Right lobe of liver (tissue), 6 donors: ENCODE results near the gene CECR2. TPM values are rescaled to one million over a fixed set of nuclear protein-coding genes. Genes with fewer than 3 reads are reported as not detected.

ENCODE experiments used
- ATAC-seq, 4 donors: fragments of 200-7000 bp; cut with Tn5 transposase; one replicate each; pipeline ENCODE4 v1.9.1; 2020; ENCODE audit warnings: mild to moderate bottlenecking in 4 of 4, moderate library complexity in 4 of 4
- DNase-seq, 3 donors: peaks; one replicate each; pipeline ENCODE4 v3.0.0-alpha.2; 2020
- H3K27ac ChIP-seq, 3 donors: fragments of 200-600 bp; one replicate each; pipeline ENCODE4 v1.8.0; 2022
- H3K27me3 ChIP-seq, 2 donors: fragments of 200-600 bp; one replicate each; pipeline ENCODE4 v1.8.0; 2022
- H3K36me3 ChIP-seq, 4 donors: fragments of 200-600 bp; sonication (generic) in 1 of 4; one replicate each; pipeline versions ENCODE4 v1.5.1 to v1.8.0; 2017 to 2022; ENCODE audit warnings: control low read depth in 1 of 4
- H3K4me1 ChIP-seq, 4 donors: fragments of 200-600 bp; sonication (generic) in 1 of 4; one replicate each; pipeline versions ENCODE4 v1.5.1 to v1.8.0; 2017 to 2022; ENCODE audit warnings: control low read depth in 1 of 4
- H3K4me3 ChIP-seq, 3 donors: fragments of 200-600 bp; one replicate each; pipeline ENCODE4 v1.8.0; 2022
- H3K9me3 ChIP-seq, 4 donors: fragments of 200-600 bp; sonication (generic) in 1 of 4; one replicate each; pipeline versions ENCODE4 v1.5.1 to v1.8.0; 2017 to 2022; ENCODE audit warnings: control low read depth in 1 of 4
- POLR2A ChIP-seq: fragments of 450-650 bp; IDR thresholded peaks from one replicate; pipeline ENCODE4 v1.6.1; 2017; ENCODE audit warnings: antibody characterized with exemption, mild to moderate bottlenecking
- WGBS: methylation state at CpG from one replicate; pipeline ENCODE4 v1.1.6; 2018; ENCODE audit warnings: low coverage, low lambda C conversion rate; ENCODE audit not compliant: insufficient coverage; ENCODE audit errors: missing lambda C conversion rate; 5-methylcytosine and 5-hydroxymethylcytosine counted together
- intact Hi-C, 2 donors: fragments of 100-400 bp; cut with DNase I; formaldehyde crosslinking; loops; one replicate each; pipeline versions ENCODE4 v1.11.2 to v1.14.1; 2022
- total RNA-seq, 6 experiments: library from RNA; depleted of rRNA in 2 of 6; stranded (reverse); fragments of >200 nt in 2 of 6; fragmentation: NEBNext Ultra II Directional in 3 of 6; extraction: Animal tissue kit (Norgen Biotek cat#: 25700) in 3 of 6; gene quantifications; one replicate each; pipeline versions ENCODE4 v1.1.0 to v1.2.4, GENCODE V29; 2016 to 2023
- TF ChIP-seq, protein P1 (sequence below), 4 donors: fragments of 200-600 bp in 3 of 4; fragments of 450-650 bp in 1 of 4; IDR thresholded peaks; one replicate each; pipeline versions ENCODE4 v1.5.1 to v1.8.0; 2016 to 2022; ENCODE audit warnings: antibody characterized with exemption in 4 of 4, mild to moderate bottlenecking in 2 of 4
- donor health status: DM: no; HTN: yes; CAD: no.
- donor health status: DM: no; HTN: no; CAD: no.
- donor health status: DM: no; HTN: no; CAD: no.
- donor health status: DM: no; HTN: yes; CAD: no.
- donor health status: DM: no; HTN: yes; CAD: no.

Gene CECR2
- total RNA-seq, 6 experiments from 2014 or later, result 4.9 to 12.3 (median 10.0) TPM

DNA sequence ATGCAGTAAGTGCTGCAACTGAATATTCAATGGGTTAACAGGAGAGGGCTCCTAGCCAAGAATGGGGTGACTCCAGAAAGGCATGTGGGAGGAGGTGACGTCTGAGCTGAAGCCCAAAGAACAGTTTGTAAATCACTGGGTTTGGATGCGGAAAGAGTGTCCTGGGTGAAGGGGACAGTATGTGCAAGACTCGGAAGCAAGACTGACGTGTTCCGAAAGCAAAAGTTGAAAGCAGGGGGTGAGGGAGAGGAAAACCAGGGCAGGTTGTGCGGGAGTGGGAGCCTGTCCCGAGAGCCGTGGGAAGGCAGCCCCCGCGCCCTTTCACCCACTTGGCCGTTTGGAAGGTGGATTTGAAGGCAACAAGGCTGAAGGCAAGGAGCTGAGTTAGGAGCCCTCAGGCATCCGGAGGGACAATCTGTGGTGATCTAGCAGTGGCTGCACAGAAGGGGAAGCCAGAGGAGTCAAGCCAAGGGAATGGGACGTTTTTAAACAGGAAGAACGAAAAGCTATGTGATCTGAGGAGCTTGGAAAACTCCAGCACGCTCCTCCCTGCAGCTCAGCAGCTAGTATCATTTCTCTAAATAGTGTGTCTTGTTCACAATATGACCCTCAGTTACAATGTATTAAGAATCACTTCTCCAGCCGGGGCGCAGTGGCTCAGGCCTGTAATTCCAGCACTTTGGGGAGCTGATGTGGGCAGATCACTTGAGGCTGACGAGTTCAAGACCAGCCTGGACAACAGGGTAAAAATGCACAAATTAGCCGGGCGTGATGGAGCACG is 201.8 kb downstream of the CECR2 start:
- TF ChIP-seq POLR2A, result peak; percentile 73
- TF ChIP-seq, protein P1, sequence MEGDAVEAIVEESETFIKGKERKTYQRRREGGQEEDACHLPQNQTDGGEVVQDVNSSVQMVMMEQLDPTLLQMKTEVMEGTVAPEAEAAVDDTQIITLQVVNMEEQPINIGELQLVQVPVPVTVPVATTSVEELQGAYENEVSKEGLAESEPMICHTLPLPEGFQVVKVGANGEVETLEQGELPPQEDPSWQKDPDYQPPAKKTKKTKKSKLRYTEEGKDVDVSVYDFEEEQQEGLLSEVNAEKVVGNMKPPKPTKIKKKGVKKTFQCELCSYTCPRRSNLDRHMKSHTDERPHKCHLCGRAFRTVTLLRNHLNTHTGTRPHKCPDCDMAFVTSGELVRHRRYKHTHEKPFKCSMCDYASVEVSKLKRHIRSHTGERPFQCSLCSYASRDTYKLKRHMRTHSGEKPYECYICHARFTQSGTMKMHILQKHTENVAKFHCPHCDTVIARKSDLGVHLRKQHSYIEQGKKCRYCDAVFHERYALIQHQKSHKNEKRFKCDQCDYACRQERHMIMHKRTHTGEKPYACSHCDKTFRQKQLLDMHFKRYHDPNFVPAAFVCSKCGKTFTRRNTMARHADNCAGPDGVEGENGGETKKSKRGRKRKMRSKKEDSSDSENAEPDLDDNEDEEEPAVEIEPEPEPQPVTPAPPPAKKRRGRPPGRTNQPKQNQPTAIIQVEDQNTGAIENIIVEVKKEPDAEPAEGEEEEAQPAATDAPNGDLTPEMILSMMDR (IDR thresholded peaks at IDR 0.05), result no peak
- ATAC-seq, result peak; percentile 67 to 75 (median 71)
- intact Hi-C loops, result no loop called here
- Histone ChIP-seq H3K4me1 (peaks cover 0 to 21% (median 2%) of the 10 kb centered on the region in 4 donors), H3K27ac (peak overlapping the region; percentile 86 to 96 (median 91)), H3K36me3 (no peaks in the 10 kb centered on the region), H3K4me3 (peak overlapping the region; percentile 46 to 62 (median 60)), H3K27me3 (no peaks in the 10 kb centered on the region), H3K9me3 (no peaks in the 10 kb centered on the region)
- DNase-seq, result peak; percentile 63 to 89 (median 70)
- 6% methylated on average over 19 of the region's 21 CpGs for WGBS

DNA sequence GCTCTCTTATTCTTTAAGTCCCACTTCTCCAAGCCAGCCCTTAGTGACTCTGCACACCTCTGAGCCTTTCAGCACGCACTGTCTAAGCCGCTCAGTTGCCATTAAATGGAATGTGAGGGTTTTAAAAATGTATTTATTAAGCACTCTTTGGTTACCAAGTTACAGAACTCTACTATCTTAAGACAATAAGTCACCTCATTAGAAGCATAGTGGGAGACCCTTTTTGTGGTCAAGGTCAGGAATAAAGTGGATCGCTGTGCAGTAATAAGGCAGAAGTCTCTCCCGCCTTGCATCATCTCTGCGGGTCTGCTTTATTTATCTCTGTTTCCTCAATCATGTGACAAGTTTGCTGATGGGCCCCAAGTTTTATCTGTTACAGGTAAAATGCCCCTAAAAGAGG is 205.9 kb downstream of the CECR2 start:
- DNase-seq, result no peak
- ATAC-seq, result no peak
- TF ChIP-seq, protein P1 (IDR thresholded peaks at IDR 0.05), result no peak
- TF ChIP-seq POLR2A, result no peak
- no peak overlapping the region for H3K27ac ChIP-seq
- WGBS, result 92% methylated on average over 5 of the region's 5 CpGs
- H3K4me1 ChIP-seq, result peaks cover 0 to 44% (median 11%) of the 10 kb centered on the region in 4 donors
- H3K4me3 ChIP-seq, result no peak overlapping the region
- peaks cover 0 to 7% (median 0%) of the 10 kb centered on the region in 4 donors for H3K36me3 ChIP-seq
- intact Hi-C loops, result no loop called here
- H3K27me3 ChIP-seq, result no peaks in the 10 kb centered on the region
- no peaks in the 10 kb centered on the region for H3K9me3 ChIP-seq

DNA sequence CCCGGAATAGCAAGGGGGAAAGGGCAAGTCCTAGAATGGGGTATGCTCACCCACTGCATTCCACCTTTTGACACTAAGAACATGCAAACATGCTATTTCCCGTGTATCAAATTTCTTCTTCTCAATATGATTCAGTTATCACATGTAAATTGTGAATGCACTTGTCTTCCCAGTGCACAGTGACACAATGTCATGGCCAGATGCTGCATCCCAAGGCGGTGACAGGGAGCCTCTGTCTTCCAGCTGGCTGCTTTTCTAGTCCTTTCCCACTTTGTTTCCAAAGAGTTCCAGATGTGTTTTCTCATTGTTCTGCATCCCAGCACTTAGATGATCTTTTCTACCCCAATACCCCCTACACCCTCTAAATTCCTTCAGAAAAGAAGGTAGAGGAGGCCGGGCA is 206.4 kb downstream of the CECR2 start:
- intact Hi-C loops, result no loop called here
- WGBS, result 85% methylated on average over 4 of the region's 4 CpGs
- TF ChIP-seq, protein P1 (IDR thresholded peaks at IDR 0.05), result no peak
- no peak for TF ChIP-seq POLR2A
- peaks cover 0 to 49% (median 11%) of the 10 kb centered on the region in 4 donors for H3K4me1 ChIP-seq
- H3K27ac ChIP-seq, result no peak overlapping the region
- ATAC-seq (no peak), DNase-seq (no peak)
- H3K9me3 ChIP-seq, result no peaks in the 10 kb centered on the region
- peaks cover 0 to 13% (median 0%) of the 10 kb centered on the region in 4 donors for H3K36me3 ChIP-seq
- H3K27me3 ChIP-seq, result no peaks in the 10 kb centered on the region
- H3K4me3 ChIP-seq, result no peak overlapping the region

DNA sequence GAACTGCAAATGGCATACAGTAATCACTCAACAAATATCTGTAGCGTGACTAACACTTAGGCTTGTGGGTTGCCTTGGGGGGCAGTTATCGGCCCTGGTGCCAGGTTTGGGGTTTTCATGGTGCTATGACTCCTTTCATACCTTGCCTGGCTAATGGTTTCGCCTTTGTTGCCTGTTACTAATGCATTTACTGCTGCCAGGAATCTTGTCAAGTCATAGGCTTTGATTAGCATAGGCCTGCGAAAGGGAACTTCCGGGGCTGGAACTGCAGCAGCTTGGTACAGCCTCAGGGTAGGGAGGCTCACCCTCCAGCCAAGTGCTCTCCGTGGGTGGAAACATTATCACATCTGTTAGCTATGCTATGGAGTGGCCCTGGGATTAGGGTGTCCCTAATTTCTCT is 207.2 kb downstream of the CECR2 start:
- WGBS, result 71% methylated on average over 3 of the region's 6 CpGs
- DNase-seq, result no peak
- Histone ChIP-seq H3K27ac (no peak overlapping the region), H3K36me3 (peaks cover 0 to 21% (median 3%) of the 10 kb centered on the region in 4 donors), H3K4me1 (peaks cover 0 to 50% (median 11%) of the 10 kb centered on the region in 4 donors), H3K4me3 (no peak overlapping the region), H3K27me3 (no peaks in the 10 kb centered on the region), H3K9me3 (no peaks in the 10 kb centered on the region)
- ATAC-seq, result peak in 1 of 4 donors; percentile 34
- intact Hi-C loops, result no loop called here
- TF ChIP-seq, protein P1 (IDR thresholded peaks at IDR 0.05), result no peak
- no peak for TF ChIP-seq POLR2A
